Gastroesophageal sphincter (tissue), 3 donors: ENCODE measurements around the gene TGFBR3.

Experiments
- CTCF ChIP-seq, 4 experiments: fragments of 200-600 bp in 2 of 4; fragments of 450-650 bp in 2 of 4; sonication (generic) in 1 of 4; IDR thresholded peaks; one replicate each; pipeline ENCODE4 v1.5.1; 2017 to 2019; ENCODE audit warnings: antibody characterized with exemption in 4 of 4, mild to moderate bottlenecking in 2 of 4, moderate library complexity in 2 of 4
- POLR2AphosphoS5 ChIP-seq: sonication (generic); formaldehyde crosslinking; IDR thresholded peaks from one replicate; pipeline ENCODE4 v1.6.1; 2017; ENCODE audit warnings: antibody characterized with exemption

GRCh38 chr1:91635763-91636162 is 250.2 kb downstream of the TGFBR3 start:
- TF ChIP-seq POLR2AphosphoS5: no peak
- no peak for TF ChIP-seq CTCF (IDR thresholded peaks at IDR 0.05)
